ENCODE results near the gene RFC5. TPM values are rescaled to one million over a fixed set of nuclear protein-coding genes. Genes with fewer than 3 reads are reported as not detected.
"Not testable (repeated sequence)": the region's sequence is repeated elsewhere in the genome, so short reads cannot be mapped to it uniquely, and the experiment has no call there.

The RFC5 gene
- total RNA-seq, 1 experiment from 2014 or later: 49.2 TPM

GRCh38 chr12:118073768-118074167 is 57.3 kb downstream of the RFC5 start:
- no peak for DNase-seq (ENCODE audit: low spot score)

DNA sequence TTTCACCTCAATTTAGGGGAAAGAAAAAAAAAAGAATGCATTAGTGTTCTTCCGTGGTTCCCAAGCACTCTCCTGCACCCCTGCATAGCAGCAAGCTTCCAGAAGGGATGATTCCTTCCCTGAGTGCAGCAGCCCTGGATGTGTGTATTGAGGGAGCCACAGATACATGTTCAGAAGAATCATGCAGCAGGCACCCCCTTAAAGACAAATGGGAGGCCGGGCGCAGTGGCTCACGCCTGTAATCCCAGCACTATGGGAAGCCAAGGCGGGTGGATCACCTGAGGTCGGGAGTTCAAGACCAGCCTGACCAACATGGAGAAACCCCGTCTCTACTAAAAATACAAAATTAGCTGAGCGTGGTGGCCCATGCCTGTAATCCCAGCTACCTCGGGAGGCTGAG is 65.0 kb downstream of the RFC5 start:
- not testable (repeated sequence) for DNase-seq (ENCODE audit: low spot score)

Other genes with a start within 250 kb of the RFC5 start
- gene KSR2, start 47.7 kb upstream of the RFC5 start, total RNA-seq (2014; rRNA removed; shearing (Covaris generic)): 0.06 TPM in 1 of 2 replicates, not detected in the other
- 138 and 178 TPM in 2 replicates for gene WSB2, start 44.5 kb downstream of the RFC5 start, total RNA-seq (2014; rRNA removed; shearing (Covaris generic))
- 9.8 and 12.7 TPM in 2 replicates for gene VSIG10, start 87.3 kb downstream of the RFC5 start, total RNA-seq (2014; rRNA removed; shearing (Covaris generic))
- gene PEBP1, start 119.4 kb downstream of the RFC5 start, total RNA-seq (2014; rRNA removed; shearing (Covaris generic)): 150 and 167 TPM in 2 replicates